Retina (tissue), 1 donor: ENCODE results near the gene CAMK1D.
"Not testable (repeated sequence)": the region's sequence is repeated elsewhere in the genome, so short reads cannot be mapped to it uniquely, and the experiment has no call there.

Experiments
- DNase-seq: peaks from one replicate; pipeline ENCODE4 v3.0.0-alpha.2; 2016

The CAMK1D gene

GRCh38 chr10:12470719-12471118 lies 121.4 kb downstream of the CAMK1D start:
- no peak for DNase-seq

- peak; percentile 28 for DNase-seq
These were observed 121.8 kb downstream of the CAMK1D start for GRCh38 chr10:12471135-12471534.

- DNase-seq = no peak
These were observed 124.1 kb downstream of the CAMK1D start for GRCh38 chr10:12473491-12473890.

GRCh38 chr10:12474727-12475412 lies 125.5 kb downstream of the CAMK1D start:
- no peak for DNase-seq

GRCh38 chr10:12476656-12477055 lies 127.3 kb downstream of the CAMK1D start:
- no peak for DNase-seq

GRCh38 chr10:12479437-12479844 lies 130.1 kb downstream of the CAMK1D start:
- no peak for DNase-seq

GRCh38 chr10:12479924-12480323 lies 130.6 kb downstream of the CAMK1D start:
- DNase-seq = no peak

- no peak for DNase-seq
These were observed 131.1 kb downstream of the CAMK1D start for GRCh38 chr10:12480440-12480839.

- DNase-seq = no peak
These were observed 132.6 kb downstream of the CAMK1D start for GRCh38 chr10:12481924-12482323.

GRCh38 chr10:12482587-12482986 lies 133.2 kb downstream of the CAMK1D start:
- DNase-seq = no peak

GRCh38 chr10:12484002-12484918 lies 134.9 kb downstream of the CAMK1D start:
- peak; percentile 28 for DNase-seq

- DNase-seq = peak; percentile 30
These were observed 135.8 kb downstream of the CAMK1D start for GRCh38 chr10:12484941-12485805.

GRCh38 chr10:12487366-12487765 lies 138.0 kb downstream of the CAMK1D start:
- no peak for DNase-seq

GRCh38 chr10:12488626-12489025 lies 139.3 kb downstream of the CAMK1D start:
- DNase-seq = no peak

GRCh38 chr10:12489357-12489756 lies 140.0 kb downstream of the CAMK1D start:
- no peak for DNase-seq

- no peak for DNase-seq
These were observed 140.5 kb downstream of the CAMK1D start for GRCh38 chr10:12489806-12490205.

- DNase-seq = no peak
These were observed 141.6 kb downstream of the CAMK1D start for GRCh38 chr10:12490963-12491362.

- no peak for DNase-seq
These were observed 142.1 kb downstream of the CAMK1D start for GRCh38 chr10:12491491-12491890.

GRCh38 chr10:12492016-12492415 lies 142.7 kb downstream of the CAMK1D start:
- no peak for DNase-seq

GRCh38 chr10:12497046-12497445 lies 147.7 kb downstream of the CAMK1D start:
- DNase-seq = not testable (repeated sequence)

GRCh38 chr10:12499076-12499986 lies 150.0 kb downstream of the CAMK1D start:
- no peak for DNase-seq
